Adrenal gland (tissue), 5 donors: Measurements from ENCODE around the gene ADD1.

Experiments
- CTCF ChIP-seq, 6 experiments: fragments of 450-650 bp in 4 of 6; fragments of 200-600 bp in 2 of 6; sonication (generic) in 1 of 6; IDR thresholded peaks; 1 replicate in 5 of 6; 2 replicates in 1 of 6; pipeline versions ENCODE4 v1.5.1 to v1.8.0; 2016 to 2021; ENCODE audit warnings: antibody characterized with exemption in 6 of 6, mild to moderate bottlenecking in 2 of 6, moderate library complexity in 1 of 6
- POLR2A ChIP-seq, 2 donors: fragments of 450-650 bp; IDR thresholded peaks; one replicate each; pipeline ENCODE4 v1.6.1; 2017; ENCODE audit warnings: antibody characterized with exemption in 2 of 2, mild to moderate bottlenecking in 2 of 2, moderate library complexity in 1 of 2
- donor health status: DM: no; HTN: no; CAD: no.

DNA sequence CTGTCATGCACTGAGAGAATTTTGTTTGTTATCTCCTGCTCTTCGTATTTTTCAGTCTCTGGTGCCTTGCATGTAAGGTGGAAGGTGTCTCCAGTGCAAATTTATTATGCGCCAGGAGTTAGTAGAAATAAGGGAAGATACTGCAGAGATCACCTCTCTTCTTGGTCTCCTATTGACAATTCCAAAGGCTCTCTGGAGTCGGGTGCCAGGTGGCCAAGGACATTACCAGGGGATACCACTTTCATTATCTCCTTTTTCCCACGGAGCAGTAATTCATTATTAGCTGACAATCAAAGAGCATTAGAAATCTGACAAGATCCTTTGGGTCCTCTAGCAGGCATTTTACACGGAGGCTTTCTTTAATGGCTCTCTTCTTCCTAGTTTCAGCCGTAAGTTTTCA lies 26.0 kb downstream of the ADD1 start:
- TF ChIP-seq CTCF (IDR thresholded peaks at IDR 0.05) (no peak), POLR2A (IDR thresholded peaks at IDR 0.05) (no peak)
